Body of pancreas (tissue), 4 donors: ENCODE data around the gene DAPK1. TPM values are rescaled to one million over a fixed set of nuclear protein-coding genes. Genes with fewer than 3 reads are reported as not detected.

ENCODE experiments used
- ATAC-seq: fragments of 150-250 bp; one replicate; pipeline ENCODE4 v1.9.1; 2016
- DNase-seq, 4 donors: peaks; one replicate each; pipeline ENCODE4 v3.0.0-alpha.2; 2019
- H3K27ac ChIP-seq, 4 donors: fragments of 200-600 bp; sonication (generic); 1 replicate in 3 of 4; 2 replicates in 1 of 4; pipeline versions ENCODE4 v1.5.1 to v1.6.1; 2016 to 2019; ENCODE audit warnings: mild to moderate bottlenecking in 1 of 4, mixed read lengths in 1 of 4, moderate library complexity in 1 of 4
- H3K27me3 ChIP-seq, 2 donors: fragments of 200-600 bp; sonication (generic); one replicate each; pipeline ENCODE4 v1.6.0; 2016; ENCODE audit warnings: mild to moderate bottlenecking in 1 of 2
- H3K36me3 ChIP-seq, 2 donors: fragments of 200-600 bp; sonication (generic); replicated peaks in 1 of 2; 2 replicates each; pipeline ENCODE4 v1.5.1; 2016; ENCODE audit warnings: low read depth in 2 of 2; ENCODE audit not compliant: insufficient read depth in 1 of 2
- H3K4me1 ChIP-seq: fragments of 200-600 bp; sonication (generic); one replicate; pipeline ENCODE4 v1.6.0; 2016
- H3K4me3 ChIP-seq, 2 donors: fragments of 200-600 bp; sonication (generic); 1 replicate in 1 of 2; 2 replicates in 1 of 2; pipeline ENCODE4 v1.5.1; 2016 to 2019
- H3K9me3 ChIP-seq, 3 donors: fragments of 200-600 bp; sonication (generic); 1 replicate in 2 of 3; 2 replicates in 1 of 3; pipeline ENCODE4 v1.5.1; 2016
- CTCF ChIP-seq, 7 experiments: fragments of 450-650 bp in 4 of 7; fragments of 200-600 bp in 3 of 7; sonication (generic) in 3 of 7; IDR thresholded peaks; one replicate each; pipeline ENCODE4 v1.5.1; 2016 to 2019; ENCODE audit warnings: antibody characterized with exemption in 7 of 7
- POLR2A ChIP-seq, 3 donors: fragments of 450-650 bp; IDR thresholded peaks; one replicate each; pipeline ENCODE4 v1.6.1; 2016; ENCODE audit warnings: antibody characterized with exemption in 3 of 3, mild to moderate bottlenecking in 2 of 3
- WGBS, 2 donors: methylation state at CpG; one replicate each; pipeline ENCODE4 v1.1.5; 2017; 5-methylcytosine and 5-hydroxymethylcytosine counted together
- intact Hi-C: fragments of 100-400 bp; cut with DNase I; formaldehyde crosslinking; loops from one replicate; pipeline ENCODE4 v1.15.1; 2023
- total RNA-seq, 2 donors: library from RNA; depleted of rRNA; stranded (reverse); fragments of >200 nt; gene quantifications; one replicate each; pipeline ENCODE4 v1.1.0, GENCODE V29; 2016

DAPK1 gene
- total RNA-seq, 2 donors from 2014 or later = 79.6 to 152 TPM

DNA sequence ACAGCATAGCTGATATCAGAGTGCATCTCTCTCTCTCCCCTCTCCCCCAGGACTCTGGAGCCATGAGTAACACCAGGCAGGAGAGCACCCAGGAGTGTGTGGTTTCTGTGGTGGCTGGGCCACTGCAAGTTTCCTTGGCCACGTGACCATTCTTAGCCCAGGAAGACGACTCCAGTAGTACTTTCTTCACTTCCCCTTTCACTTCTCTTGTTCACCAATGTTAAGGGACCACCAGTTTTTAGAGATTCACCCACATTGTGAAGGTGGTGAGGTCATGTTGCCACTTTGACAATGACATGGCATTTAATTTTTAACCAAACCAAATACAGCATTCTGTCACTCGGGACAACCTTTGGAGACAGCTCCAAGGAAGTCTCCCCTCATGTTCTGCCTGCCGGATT, 17.9 kb upstream of the DAPK1 start:
- 49 to 72% methylated on average over 4 of the region's 4 CpGs for WGBS, 2 donors
- ATAC-seq (no peak), DNase-seq (peak in 2 of 4 donors; percentile 15 to 66)
- Histone ChIP-seq H3K27ac (no peak overlapping the region), H3K36me3 (no peaks in the 10 kb centered on the region), H3K4me3 (no peak overlapping the region), H3K27me3 (no peaks in the 10 kb centered on the region), H3K4me1 (no peaks in the 10 kb centered on the region), H3K9me3 (no peaks in the 10 kb centered on the region)
- TF ChIP-seq CTCF (IDR thresholded peaks at IDR 0.05) (no peak), POLR2A (IDR thresholded peaks at IDR 0.05) (no peak)
- intact Hi-C loops = no loop called here

DNA sequence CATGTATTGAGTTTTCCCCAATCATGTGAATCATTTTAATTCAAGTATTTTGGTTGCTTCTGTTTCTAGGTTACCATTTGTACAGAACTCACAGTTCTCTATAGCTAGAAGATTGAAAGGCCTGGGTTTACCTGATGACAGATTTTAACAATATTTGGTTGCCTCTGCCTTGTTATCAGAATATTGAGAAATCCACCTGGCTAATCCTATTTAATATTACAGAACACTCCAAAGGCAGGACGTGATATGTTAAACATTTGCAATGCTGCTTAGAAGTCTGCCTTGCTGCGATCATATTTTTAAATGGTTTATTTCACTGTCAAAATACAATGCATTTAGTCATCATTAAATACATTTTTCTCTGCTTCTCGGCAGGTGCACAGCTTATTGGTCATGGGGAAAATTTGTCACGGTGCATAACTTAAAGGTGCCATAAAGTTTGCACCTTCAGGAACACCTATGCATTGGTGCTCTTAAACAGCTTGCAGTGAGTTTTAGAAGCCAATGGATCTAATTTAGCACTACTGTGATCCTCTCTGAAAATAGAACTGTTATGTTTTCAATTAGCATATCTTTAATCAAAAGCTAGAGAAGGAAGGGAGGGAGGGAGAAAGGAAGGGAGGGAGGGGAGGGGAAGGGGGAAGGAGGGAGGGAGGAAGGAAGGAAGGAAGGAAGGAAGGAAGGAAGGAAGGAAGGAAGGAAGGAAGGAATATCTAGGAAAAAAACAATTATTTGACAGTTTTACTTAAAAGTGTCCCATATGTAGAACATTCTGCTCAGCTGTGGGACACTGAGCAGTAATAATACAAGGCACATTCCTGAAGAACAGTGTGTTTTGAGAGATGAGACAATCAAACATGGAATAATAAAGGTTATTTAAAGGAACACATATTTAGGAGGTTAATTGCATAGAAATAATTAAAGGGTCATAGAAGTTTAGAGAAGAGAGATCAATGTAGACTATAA, 15.5 kb upstream of the DAPK1 start:
- intact Hi-C loops = no loop called here
- Histone ChIP-seq H3K9me3 (no peaks in the 10 kb centered on the region), H3K4me1 (no peaks in the 10 kb centered on the region), H3K4me3 (no peak overlapping the region), H3K27ac (no peak overlapping the region), H3K36me3 (no peaks in the 10 kb centered on the region), H3K27me3 (no peaks in the 10 kb centered on the region)
- ATAC-seq (no peak), DNase-seq (no peak)
- TF ChIP-seq CTCF (IDR thresholded peaks at IDR 0.05) (no peak), POLR2A (IDR thresholded peaks at IDR 0.05) (no peak)
- WGBS, 2 donors = 59 to 66% methylated on average over 4 of the region's 4 CpGs

DNA sequence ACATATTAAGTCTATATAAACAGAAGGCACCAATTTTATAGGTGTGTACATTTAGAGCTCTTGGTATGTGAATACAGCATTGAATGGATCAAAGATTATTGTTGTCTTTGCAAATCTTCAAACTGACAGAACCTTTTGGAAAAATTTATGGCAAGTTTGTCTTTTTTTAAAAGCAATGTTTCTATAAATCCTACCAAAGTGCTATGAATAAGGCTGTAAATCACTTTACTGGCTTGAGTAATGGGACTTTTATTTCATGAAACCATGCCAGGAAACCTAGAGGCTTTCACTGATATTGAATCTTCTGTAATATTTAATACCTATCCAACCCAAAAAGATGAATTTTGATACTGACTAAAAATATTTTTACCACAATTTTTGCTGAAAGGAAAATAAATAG, 7.4 kb upstream of the DAPK1 start:
- TF ChIP-seq POLR2A (IDR thresholded peaks at IDR 0.05) (no peak), CTCF (IDR thresholded peaks at IDR 0.05) (no peak)
- Histone ChIP-seq H3K9me3 (no peaks in the 10 kb centered on the region), H3K36me3 (no peaks in the 10 kb centered on the region), H3K4me3 (no peak overlapping the region), H3K27me3 (no peaks in the 10 kb centered on the region), H3K4me1 (peaks cover 4% of the 10 kb centered on the region), H3K27ac (no peak overlapping the region)
- DNase-seq (no peak), ATAC-seq (no peak)
- intact Hi-C loops = loop anchor here (5.0 kb wide), 1 partner anchor 148 kb away; no protein-coding TSS in a partner anchor

DNA sequence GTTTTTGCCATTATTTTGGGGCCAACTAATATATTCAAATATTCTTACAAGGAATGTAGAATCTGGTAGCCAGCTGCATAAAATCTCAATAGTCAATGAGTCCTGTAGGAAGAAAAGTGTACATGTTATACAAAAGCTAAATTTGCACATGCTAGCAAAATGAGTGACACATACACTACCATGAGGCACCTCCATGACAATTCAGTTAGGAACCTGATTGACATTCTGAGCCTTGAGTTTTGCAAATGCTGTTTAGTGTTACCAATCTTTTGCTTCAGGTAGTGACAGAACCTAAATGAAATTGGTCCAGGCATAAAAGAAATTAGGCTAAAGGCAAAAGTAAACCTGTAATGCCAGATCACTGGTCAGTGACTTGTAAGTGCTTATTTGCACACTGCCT, 6.8 kb upstream of the DAPK1 start:
- intact Hi-C loops = loop anchor here (5.0 kb wide), 1 partner anchor 149 kb away; no protein-coding TSS in a partner anchor
- no peak overlapping the region for H3K4me3 ChIP-seq
- no peaks in the 10 kb centered on the region for H3K9me3 ChIP-seq
- H3K36me3 ChIP-seq = no peaks in the 10 kb centered on the region
- TF ChIP-seq CTCF (IDR thresholded peaks at IDR 0.05) (no peak), POLR2A (IDR thresholded peaks at IDR 0.05) (no peak)
- H3K27me3 ChIP-seq = no peaks in the 10 kb centered on the region
- peaks cover 8% of the 10 kb centered on the region for H3K4me1 ChIP-seq
- ATAC-seq (no peak), DNase-seq (no peak)
- no peak overlapping the region for H3K27ac ChIP-seq
